ENCODE measurements around the gene DDIAS. TPM values are rescaled to one million over a fixed set of nuclear protein-coding genes. Genes with fewer than 3 reads are reported as not detected.
"Not testable (repeated sequence)": the region's sequence is repeated elsewhere in the genome, so short reads cannot be mapped to it uniquely, and the experiment has no call there.

DDIAS gene
- total RNA-seq, 2 donors from 2014 or later, result 1.2 TPM; not detected in 1

- Histone ChIP-seq H3K27ac (no peak overlapping the region), H3K36me3 (no peaks in the 10 kb centered on the region), H3K9me3 (no peaks in the 10 kb centered on the region), H3K27me3 (replicated peaks; ENCODE audit: insufficient read depth) (no peaks in the 10 kb centered on the region), H3K4me1 (ENCODE audit: control insufficient read depth in 1 of 2, low read depth in 2 of 2) (no peaks in the 10 kb centered on the region), H3K4me3 (no peak overlapping the region)
- ATAC-seq (ENCODE audit: insufficient number of reproducible peaks, low FRiP score, low read depth) (no peak), DNase-seq (ENCODE audit: low spot score) (no peak)
- TF ChIP-seq CTCF (IDR thresholded peaks at IDR 0.05), result no peak
Observed at GRCh38 chr11:82932564-82932963, 31.0 kb downstream of the DDIAS start.

GRCh38 chr11:82936261-82936660 is 34.7 kb downstream of the DDIAS start:
- Histone ChIP-seq H3K9me3 (no peaks in the 10 kb centered on the region), H3K4me3 (no peak overlapping the region), H3K36me3 (no peaks in the 10 kb centered on the region), H3K27me3 (replicated peaks; ENCODE audit: insufficient read depth) (no peaks in the 10 kb centered on the region), H3K27ac (no peak overlapping the region), H3K4me1 (ENCODE audit: control insufficient read depth in 1 of 2, low read depth in 2 of 2) (no peaks in the 10 kb centered on the region)
- no peak for DNase-seq (ENCODE audit: low spot score)
- no peak for TF ChIP-seq CTCF (IDR thresholded peaks at IDR 0.05)
- no peak for ATAC-seq (ENCODE audit: insufficient number of reproducible peaks, low FRiP score, low read depth)

- H3K36me3 ChIP-seq, result no peaks in the 10 kb centered on the region
- H3K27me3 ChIP-seq (replicated peaks; ENCODE audit: insufficient read depth), result no peaks in the 10 kb centered on the region
- no peak for TF ChIP-seq CTCF (IDR thresholded peaks at IDR 0.05)
- ATAC-seq (ENCODE audit: insufficient number of reproducible peaks, low FRiP score, low read depth) (no peak), DNase-seq (ENCODE audit: low spot score) (no peak)
- no peak overlapping the region for H3K4me3 ChIP-seq
- H3K27ac ChIP-seq, result no peak overlapping the region
- no peaks in the 10 kb centered on the region for H3K9me3 ChIP-seq
- no peaks in the 10 kb centered on the region for H3K4me1 ChIP-seq (ENCODE audit: control insufficient read depth in 1 of 2, low read depth in 2 of 2)
Observed at GRCh38 chr11:82937554-82937953, 36.0 kb downstream of the DDIAS start.

GRCh38 chr11:82939456-82939855 is 37.9 kb downstream of the DDIAS start:
- Histone ChIP-seq H3K4me3 (no peak overlapping the region), H3K36me3 (no peaks in the 10 kb centered on the region), H3K9me3 (no peaks in the 10 kb centered on the region), H3K27me3 (replicated peaks; ENCODE audit: insufficient read depth) (no peaks in the 10 kb centered on the region), H3K4me1 (ENCODE audit: control insufficient read depth in 1 of 2, low read depth in 2 of 2) (no peaks in the 10 kb centered on the region), H3K27ac (no peak overlapping the region)
- DNase-seq (ENCODE audit: low spot score) (no peak), ATAC-seq (ENCODE audit: insufficient number of reproducible peaks, low FRiP score, low read depth) (no peak)
- TF ChIP-seq CTCF (IDR thresholded peaks at IDR 0.05), result no peak

GRCh38 chr11:82942376-82942775 is 40.8 kb downstream of the DDIAS start:
- H3K9me3 ChIP-seq, result no peaks in the 10 kb centered on the region
- DNase-seq (ENCODE audit: low spot score) (no peak), ATAC-seq (ENCODE audit: insufficient number of reproducible peaks, low FRiP score, low read depth) (no peak)
- no peaks in the 10 kb centered on the region for H3K4me1 ChIP-seq (ENCODE audit: control insufficient read depth in 1 of 2, low read depth in 2 of 2)
- no peaks in the 10 kb centered on the region for H3K36me3 ChIP-seq
- no peak overlapping the region for H3K4me3 ChIP-seq
- no peak for TF ChIP-seq CTCF (IDR thresholded peaks at IDR 0.05)
- H3K27ac ChIP-seq, result no peak overlapping the region
- no peaks in the 10 kb centered on the region for H3K27me3 ChIP-seq (replicated peaks; ENCODE audit: insufficient read depth)

- not testable (repeated sequence) for H3K36me3 ChIP-seq; DNase-seq (ENCODE audit: low spot score); H3K27ac ChIP-seq; H3K9me3 ChIP-seq; H3K4me3 ChIP-seq; H3K27me3 ChIP-seq (replicated peaks; ENCODE audit: insufficient read depth); H3K4me1 ChIP-seq (ENCODE audit: control insufficient read depth in 1 of 2, low read depth in 2 of 2); ATAC-seq (ENCODE audit: insufficient number of reproducible peaks, low FRiP score, low read depth)
Observed at GRCh38 chr11:82943430-82943829, 41.9 kb downstream of the DDIAS start.
